GM18858 (cell line): ENCODE data around the gene MAML2.

ENCODE experiments used
- ATAC-seq: cut with Tn5 transposase; IDR thresholded peaks from one replicate; pipeline ENCODE4 v1.9.1; 2021; ENCODE audit not compliant: unreplicated experiment

Gene MAML2

GRCh38 chr11:96052921-96053651 lies 289.9 kb downstream of the MAML2 start:
- peak; percentile 28 for ATAC-seq

DNA sequence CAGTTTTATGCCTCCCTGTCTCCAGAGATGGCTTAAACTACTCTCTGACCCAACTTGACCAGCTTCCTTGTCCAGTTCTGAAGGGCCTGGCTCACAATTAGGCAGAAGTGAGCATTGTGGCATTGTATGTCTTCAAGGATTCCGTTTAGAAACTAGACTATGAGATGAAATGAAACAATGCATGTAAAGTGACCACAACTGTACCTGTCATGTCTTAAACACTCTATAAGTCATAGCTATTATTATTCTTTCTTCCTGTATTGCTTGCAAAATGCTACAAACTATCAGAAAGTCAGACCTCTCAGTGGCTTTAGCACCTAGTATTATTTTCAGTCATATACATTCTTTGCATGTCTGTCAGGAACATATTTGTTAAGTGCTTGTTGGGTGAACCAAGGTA lies 291.2 kb downstream of the MAML2 start:
- peak; percentile 92 for ATAC-seq

DNA sequence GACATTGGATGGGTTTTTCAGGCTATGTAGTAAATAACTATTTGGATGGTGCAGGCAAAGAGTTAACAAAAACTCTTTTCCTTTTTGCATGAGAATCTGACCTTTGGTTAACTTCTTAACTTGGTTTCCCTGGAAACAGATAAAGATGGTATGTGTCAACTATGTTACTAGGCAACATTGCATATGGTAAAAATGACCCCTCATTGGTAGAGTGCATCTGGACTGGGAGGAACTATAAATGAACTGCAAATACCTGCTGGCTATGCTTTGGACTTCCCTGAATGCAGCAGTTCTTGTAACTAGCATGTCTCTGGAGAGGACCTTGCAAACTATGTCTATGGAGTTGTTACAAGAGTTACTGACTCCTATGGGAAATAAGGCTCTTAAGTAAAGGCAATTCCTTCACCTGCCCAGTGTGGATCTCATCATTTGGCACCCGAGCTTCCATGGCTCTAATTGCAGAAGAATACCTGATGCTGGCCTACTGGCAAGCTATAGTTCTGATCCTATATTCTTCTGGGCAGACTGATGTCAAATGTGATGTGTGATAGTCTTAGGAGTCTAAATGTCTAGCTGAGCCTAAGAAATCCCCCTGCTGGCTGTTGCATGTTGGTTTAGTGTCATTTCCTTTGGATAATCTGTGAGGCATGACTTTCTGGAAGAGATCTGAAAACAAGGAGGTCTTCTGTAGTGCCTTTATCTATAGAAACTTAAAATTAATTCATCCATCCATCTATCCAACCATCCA lies 292.4 kb downstream of the MAML2 start:
- no peak for ATAC-seq

DNA sequence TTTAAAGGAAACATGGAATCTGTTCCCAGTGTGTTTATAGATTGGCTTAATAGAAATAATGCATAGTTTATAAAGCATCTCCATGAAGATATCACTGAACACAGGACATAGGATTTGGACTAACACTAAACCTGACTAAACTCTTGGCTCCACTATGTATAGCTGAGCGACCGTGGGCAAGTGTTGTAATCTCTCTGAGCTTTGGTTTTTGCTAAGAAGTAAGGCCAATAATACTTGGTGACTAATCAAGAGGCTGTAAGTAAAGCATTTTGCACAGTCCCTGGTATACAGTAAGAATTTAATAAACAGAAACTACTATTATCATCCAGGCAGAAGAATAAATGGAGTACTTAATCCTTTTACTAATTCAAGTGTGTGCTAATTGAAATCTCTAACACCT lies 293.6 kb downstream of the MAML2 start:
- ATAC-seq, result no peak

- ATAC-seq, result no peak
These were observed 297.2 kb downstream of the MAML2 start for GRCh38 chr11:96045622-96046456.

- no peak for ATAC-seq
These were observed 298.2 kb downstream of the MAML2 start for GRCh38 chr11:96044747-96045146.

- no peak for ATAC-seq
These were observed 298.7 kb downstream of the MAML2 start for GRCh38 chr11:96044311-96044710.

DNA sequence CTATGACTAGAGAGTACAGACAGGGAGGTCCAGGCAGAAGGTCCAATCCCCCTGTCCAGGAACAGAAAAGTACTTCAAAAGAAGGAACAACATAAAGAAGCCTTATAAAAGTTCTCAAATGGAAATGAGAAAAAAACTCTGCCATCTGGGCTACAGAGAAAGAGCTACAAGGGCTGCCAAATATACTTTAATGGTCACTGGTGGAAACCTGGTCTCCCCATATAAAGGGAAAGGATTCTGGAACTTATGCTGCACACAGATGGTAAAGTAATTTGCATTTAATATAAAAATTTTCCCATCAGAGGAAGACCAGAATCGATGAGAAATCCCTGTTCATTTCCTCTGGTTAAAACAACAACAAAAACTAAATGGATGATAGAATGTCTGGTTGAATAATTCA lies 299.7 kb downstream of the MAML2 start:
- ATAC-seq, result no peak

DNA sequence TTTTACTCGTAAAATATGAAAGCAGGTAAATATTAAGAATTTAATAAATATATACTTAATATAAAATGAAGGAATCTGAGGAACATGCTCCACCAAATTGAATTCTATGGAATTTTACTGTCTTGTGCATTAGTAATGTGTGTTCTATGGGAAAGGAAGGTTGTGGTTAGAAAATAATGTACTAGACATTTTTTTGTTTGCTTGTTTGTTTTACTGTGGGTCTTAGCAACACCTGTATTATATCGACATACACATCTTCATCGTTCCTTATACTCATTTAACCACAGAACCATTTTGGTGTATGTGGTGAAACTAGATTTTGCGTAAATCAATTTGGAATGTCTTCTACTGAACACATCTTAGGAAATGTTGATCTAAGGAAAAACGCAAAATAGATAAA lies 304.9 kb downstream of the MAML2 start:
- ATAC-seq, result no peak

DNA sequence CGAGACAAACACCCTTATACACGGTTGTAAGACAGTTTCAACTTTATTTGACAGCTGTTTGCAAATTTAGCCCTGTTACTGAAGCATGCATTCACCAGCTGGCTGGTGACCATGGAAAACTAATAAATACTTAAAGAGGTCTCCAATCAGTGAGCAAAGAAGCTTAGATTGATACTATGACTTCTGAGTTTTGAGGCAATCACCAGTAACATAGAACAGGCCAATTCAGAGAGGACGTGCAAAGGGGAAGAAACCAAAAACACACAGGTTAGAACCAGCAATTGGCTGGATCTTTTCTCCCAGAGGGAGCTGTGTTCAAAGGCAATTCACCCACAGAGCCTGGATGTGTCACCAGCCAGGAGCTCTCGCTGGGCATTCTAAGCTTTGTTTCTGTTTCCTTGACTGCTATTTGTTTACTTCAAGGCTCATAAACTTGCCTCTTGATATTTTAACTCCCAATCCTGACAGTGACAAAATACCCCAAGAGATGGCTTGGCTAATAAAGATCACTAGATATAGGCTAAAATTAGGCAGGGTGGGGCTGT lies 305.5 kb downstream of the MAML2 start:
- no peak for ATAC-seq

- ATAC-seq, result no peak
These were observed 306.1 kb downstream of the MAML2 start for GRCh38 chr11:96036863-96037262.

DNA sequence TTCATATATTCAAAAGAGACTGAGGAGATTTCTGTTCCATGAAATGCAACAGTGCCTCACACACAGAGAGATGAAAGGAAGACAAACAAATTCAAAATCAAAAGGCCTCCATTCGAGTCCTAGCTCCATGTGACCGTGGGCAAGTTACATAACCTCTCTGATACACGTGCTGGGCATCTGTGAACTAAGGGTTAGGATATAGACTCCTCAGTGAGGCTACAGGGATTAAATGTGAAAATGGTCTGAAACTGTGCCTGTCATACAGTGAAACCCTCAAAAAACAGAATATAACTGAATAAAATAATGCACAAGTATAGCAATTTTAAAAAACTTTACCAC lies 307.3 kb downstream of the MAML2 start:
- ATAC-seq, result no peak

- ATAC-seq, result no peak
These were observed 307.8 kb downstream of the MAML2 start for GRCh38 chr11:96035031-96035739.

DNA sequence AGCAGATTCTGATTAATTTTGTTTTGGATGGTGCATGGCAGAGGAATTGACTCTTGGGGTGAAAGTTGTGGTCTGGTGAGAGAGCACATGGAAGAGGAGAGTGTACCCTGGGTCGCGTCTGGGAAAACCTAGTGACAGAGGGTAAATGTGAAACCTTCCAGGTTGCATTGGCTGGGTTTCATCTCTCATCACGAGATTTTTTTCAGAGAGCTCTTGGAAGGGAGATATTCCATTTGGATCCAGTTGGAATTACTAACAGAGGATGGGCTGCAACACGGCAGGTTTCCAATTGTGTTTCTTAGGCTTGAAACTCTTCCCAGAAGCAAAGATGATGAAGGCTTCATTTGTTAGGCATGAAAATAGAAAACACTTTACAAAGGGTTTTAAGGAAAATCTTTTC lies 309.4 kb downstream of the MAML2 start:
- no peak for ATAC-seq

DNA sequence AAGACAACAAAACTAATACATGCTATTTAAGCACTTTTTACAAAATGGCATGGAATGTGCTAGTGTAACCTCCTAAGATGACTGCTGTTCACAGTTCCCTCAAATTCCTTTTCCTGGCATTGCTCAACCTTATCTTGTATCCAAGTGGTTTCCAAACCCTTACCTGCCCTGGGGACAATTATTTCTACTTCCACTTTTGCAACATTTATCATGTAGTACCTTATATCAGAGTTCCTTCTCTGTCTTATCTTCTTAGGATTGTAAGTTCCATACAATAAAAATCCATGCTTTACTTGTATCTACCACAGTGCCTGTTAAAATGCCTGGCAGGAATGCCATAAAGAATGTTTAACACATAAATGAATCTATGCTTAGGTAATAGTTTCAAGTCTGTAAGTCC lies 309.9 kb downstream of the MAML2 start:
- no peak for ATAC-seq

- ATAC-seq, result no peak
These were observed 314.2 kb downstream of the MAML2 start for GRCh38 chr11:96028746-96029145.

DNA sequence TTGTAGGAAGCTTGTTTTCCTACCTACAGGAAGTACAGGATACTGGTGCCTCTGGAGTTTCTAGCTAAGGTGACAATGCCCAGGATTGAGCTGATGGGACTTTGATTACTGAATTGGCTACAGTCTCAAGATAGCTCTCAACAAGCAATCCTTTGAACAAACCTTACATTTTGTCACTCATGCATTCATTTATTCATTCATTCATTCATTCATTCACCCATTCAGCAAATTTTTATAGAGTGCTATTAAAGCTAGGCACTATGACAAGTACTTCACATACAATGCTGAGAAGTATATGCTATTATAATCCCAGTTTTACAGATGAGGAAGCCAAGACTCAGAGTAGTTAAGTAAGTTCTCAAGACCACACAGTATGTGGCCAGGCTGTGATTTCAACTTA lies 316.0 kb downstream of the MAML2 start:
- no peak for ATAC-seq

GRCh38 chr11:96026310-96026709 lies 316.7 kb downstream of the MAML2 start:
- no peak for ATAC-seq

GRCh38 chr11:96024666-96025065 lies 318.3 kb downstream of the MAML2 start:
- ATAC-seq, result no peak

GRCh38 chr11:96023275-96023674 lies 319.7 kb downstream of the MAML2 start:
- no peak for ATAC-seq
